ENCODE data around the gene ANO10. TPM values are rescaled to one million over a fixed set of nuclear protein-coding genes. Genes with fewer than 3 reads are reported as not detected.
"Not testable (repeated sequence)": the region's sequence is repeated elsewhere in the genome, so short reads cannot be mapped to it uniquely, and the experiment has no call there.

ANO10 gene
- total RNA-seq, 1 donor from 2014 or later, result 45.4 TPM

DNA sequence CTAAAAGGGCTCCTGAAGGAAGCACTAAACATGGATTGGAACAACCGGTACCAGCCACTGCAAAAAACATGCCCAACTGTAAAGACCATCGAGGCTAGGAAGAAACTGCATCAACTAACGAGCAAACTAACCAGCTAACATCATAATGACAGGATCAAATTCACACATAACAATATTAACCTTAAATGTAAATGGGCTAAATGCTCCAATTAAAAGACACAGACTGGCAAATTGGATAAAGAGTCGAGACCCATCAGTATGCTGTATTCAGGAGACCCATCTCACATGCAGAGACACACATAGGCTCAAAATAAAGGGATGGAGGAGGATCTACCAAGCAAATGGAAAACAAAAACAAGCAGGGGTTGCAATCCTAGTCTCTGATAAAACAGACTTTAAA, 28.2 kb downstream of the ANO10 start:
- Mint-ChIP-seq H3K9me3 (ENCODE audit: unreplicated experiment) (peaks cover 22% of the 10 kb centered on the region), H3K36me3 (ENCODE audit: low read depth, unreplicated experiment) (peaks cover 28% of the 10 kb centered on the region)
- FAIRE-seq; H2AFZ ChIP-seq (ENCODE audit: low read depth, low read length); H3K4me3 ChIP-seq (ENCODE audit: insufficient read depth, low read depth, low read length); H3K9me3 ChIP-seq (ENCODE audit: insufficient read depth, low read depth, low read length); H4K20me1 ChIP-seq (ENCODE audit: insufficient read depth, low read length); H3K27ac ChIP-seq (ENCODE audit: low read depth, low read length); H3K4me1 Mint-ChIP-seq (ENCODE audit: low read depth, unreplicated experiment); H3K4me2 ChIP-seq (ENCODE audit: low read length); H3K4me3 Mint-ChIP-seq (ENCODE audit: unreplicated experiment); H3K27me3 Mint-ChIP-seq (ENCODE audit: low read depth, unreplicated experiment); H3K4me1 ChIP-seq (ENCODE audit: insufficient read depth, low read length); H3K27me3 ChIP-seq (ENCODE audit: insufficient read depth, low read length); DNase-seq (ENCODE audit: low read depth); H3K27ac Mint-ChIP-seq (ENCODE audit: unreplicated experiment); H3K9ac ChIP-seq (ENCODE audit: low read length); H3K79me2 ChIP-seq (ENCODE audit: insufficient read depth, low read length); H3K36me3 ChIP-seq (ENCODE audit: insufficient read depth, low read length): not testable (repeated sequence)

DNA sequence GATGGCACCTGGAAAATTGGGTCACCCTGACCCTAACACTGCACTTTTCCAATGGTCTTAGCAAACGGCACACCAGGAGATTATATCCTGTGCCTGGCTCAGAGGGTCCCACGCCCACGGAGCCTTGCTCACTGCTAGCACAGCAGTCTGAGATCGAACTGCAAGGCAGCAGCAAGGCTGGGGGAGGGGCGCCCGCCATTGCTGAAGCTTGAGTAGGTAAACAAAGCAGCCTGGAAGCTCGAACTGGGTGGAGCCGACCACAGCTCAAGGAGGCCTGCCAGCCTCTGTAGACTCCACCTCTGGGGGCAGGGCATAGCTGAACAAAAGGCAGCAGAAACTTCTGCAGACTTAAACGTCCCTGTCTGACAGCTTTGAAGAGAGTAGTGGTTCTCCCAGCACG, 29.9 kb downstream of the ANO10 start:
- peaks cover 28% of the 10 kb centered on the region for H3K36me3 Mint-ChIP-seq (ENCODE audit: low read depth, unreplicated experiment)
- H3K4me2 ChIP-seq (ENCODE audit: low read length); H3K4me3 Mint-ChIP-seq (ENCODE audit: unreplicated experiment); H3K9ac ChIP-seq (ENCODE audit: low read length); H3K36me3 ChIP-seq (ENCODE audit: insufficient read depth, low read length); H3K79me2 ChIP-seq (ENCODE audit: insufficient read depth, low read length); H3K4me3 ChIP-seq (ENCODE audit: insufficient read depth, low read depth, low read length); DNase-seq (ENCODE audit: low read depth); H2AFZ ChIP-seq (ENCODE audit: low read depth, low read length); H3K4me1 ChIP-seq (ENCODE audit: insufficient read depth, low read length); H3K4me1 Mint-ChIP-seq (ENCODE audit: low read depth, unreplicated experiment); H3K9me3 ChIP-seq (ENCODE audit: insufficient read depth, low read depth, low read length); H3K27me3 ChIP-seq (ENCODE audit: insufficient read depth, low read length); H4K20me1 ChIP-seq (ENCODE audit: insufficient read depth, low read length); FAIRE-seq; H3K27me3 Mint-ChIP-seq (ENCODE audit: low read depth, unreplicated experiment); H3K27ac ChIP-seq (ENCODE audit: low read depth, low read length); H3K27ac Mint-ChIP-seq (ENCODE audit: unreplicated experiment): not testable (repeated sequence)
- H3K9me3 Mint-ChIP-seq (ENCODE audit: unreplicated experiment), result peaks cover 19% of the 10 kb centered on the region

DNA sequence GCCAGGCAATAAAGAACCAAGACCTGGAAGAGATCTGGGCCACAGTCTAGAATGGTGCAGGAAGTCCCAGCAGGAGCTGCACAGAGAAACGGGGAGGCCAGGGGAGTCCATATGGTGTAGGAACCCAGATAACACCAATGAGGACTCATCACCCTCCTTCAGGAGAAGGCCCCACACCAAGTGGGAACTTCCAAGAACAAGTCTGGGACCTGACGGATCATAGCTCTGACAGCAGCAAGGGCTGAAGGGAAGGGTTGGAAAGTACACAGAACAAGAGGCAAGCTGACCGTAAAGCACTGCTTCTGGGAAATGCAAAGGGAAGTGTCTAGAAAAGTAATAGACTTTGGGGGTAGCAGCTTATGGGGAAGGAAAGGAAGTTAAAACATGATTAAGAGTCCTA, 34.5 kb downstream of the ANO10 start:
- H3K4me3 ChIP-seq (ENCODE audit: insufficient read depth, low read depth, low read length), result no peak overlapping the region
- H3K36me3 ChIP-seq (ENCODE audit: insufficient read depth, low read length), result no peaks in the 10 kb centered on the region
- Mint-ChIP-seq H3K27ac (ENCODE audit: unreplicated experiment) (no peak overlapping the region), H3K36me3 (ENCODE audit: low read depth, unreplicated experiment) (peaks cover 16% of the 10 kb centered on the region), H3K4me1 (ENCODE audit: low read depth, unreplicated experiment) (peaks cover 16% of the 10 kb centered on the region), H3K9me3 (ENCODE audit: unreplicated experiment) (peaks cover 5% of the 10 kb centered on the region), H3K4me3 (ENCODE audit: unreplicated experiment) (no peak overlapping the region), H3K27me3 (ENCODE audit: low read depth, unreplicated experiment) (no peaks in the 10 kb centered on the region)
- H2AFZ ChIP-seq (ENCODE audit: low read depth, low read length), result no peak overlapping the region
- no peak for FAIRE-seq
- DNase-seq (ENCODE audit: low read depth), result no peak
- no peak overlapping the region for H3K9ac ChIP-seq (ENCODE audit: low read length)
- no peak overlapping the region for H3K4me2 ChIP-seq (ENCODE audit: low read length)
- H3K27ac ChIP-seq (ENCODE audit: low read depth, low read length), result no peak overlapping the region
- peaks cover 4% of the 10 kb centered on the region for H3K9me3 ChIP-seq (ENCODE audit: insufficient read depth, low read depth, low read length)
- H3K27me3 ChIP-seq (ENCODE audit: insufficient read depth, low read length), result no peaks in the 10 kb centered on the region
- H3K4me1 ChIP-seq (ENCODE audit: insufficient read depth, low read length), result peaks cover 8% of the 10 kb centered on the region
- TF ChIP-seq EZH2 (IDR thresholded peaks at IDR 0.05; ENCODE audit: insufficient read depth, low read length), result no peak
- TF ChIP-seq, protein P1, sequence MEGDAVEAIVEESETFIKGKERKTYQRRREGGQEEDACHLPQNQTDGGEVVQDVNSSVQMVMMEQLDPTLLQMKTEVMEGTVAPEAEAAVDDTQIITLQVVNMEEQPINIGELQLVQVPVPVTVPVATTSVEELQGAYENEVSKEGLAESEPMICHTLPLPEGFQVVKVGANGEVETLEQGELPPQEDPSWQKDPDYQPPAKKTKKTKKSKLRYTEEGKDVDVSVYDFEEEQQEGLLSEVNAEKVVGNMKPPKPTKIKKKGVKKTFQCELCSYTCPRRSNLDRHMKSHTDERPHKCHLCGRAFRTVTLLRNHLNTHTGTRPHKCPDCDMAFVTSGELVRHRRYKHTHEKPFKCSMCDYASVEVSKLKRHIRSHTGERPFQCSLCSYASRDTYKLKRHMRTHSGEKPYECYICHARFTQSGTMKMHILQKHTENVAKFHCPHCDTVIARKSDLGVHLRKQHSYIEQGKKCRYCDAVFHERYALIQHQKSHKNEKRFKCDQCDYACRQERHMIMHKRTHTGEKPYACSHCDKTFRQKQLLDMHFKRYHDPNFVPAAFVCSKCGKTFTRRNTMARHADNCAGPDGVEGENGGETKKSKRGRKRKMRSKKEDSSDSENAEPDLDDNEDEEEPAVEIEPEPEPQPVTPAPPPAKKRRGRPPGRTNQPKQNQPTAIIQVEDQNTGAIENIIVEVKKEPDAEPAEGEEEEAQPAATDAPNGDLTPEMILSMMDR (IDR thresholded peaks at IDR 0.05; ENCODE audit: insufficient read depth, low read depth, low read length), result no peak
- H4K20me1 ChIP-seq (ENCODE audit: insufficient read depth, low read length), result no peaks in the 10 kb centered on the region
- peaks cover 7% of the 10 kb centered on the region for H3K79me2 ChIP-seq (ENCODE audit: insufficient read depth, low read length)
